Measurements from ENCODE around the gene ADCY2. TPM values are rescaled to one million over a fixed set of nuclear protein-coding genes. Genes with fewer than 3 reads are reported as not detected.

ADCY2 gene
- polyA plus RNA-seq, 1 donor (not counting 4 experiments of a cell fraction or from before 2014, with no cell fraction given), result 0.13 TPM

- no peak for FAIRE-seq
- H3K79me2 ChIP-seq (ENCODE audit: control insufficient read depth, insufficient read depth, low read length), result no peaks in the 10 kb centered on the region
- H3K9ac ChIP-seq (ENCODE audit: control insufficient read depth, extremely low read depth, insufficient read depth, low read length), result no peak overlapping the region
- no peak overlapping the region for H3K4me3 ChIP-seq (ENCODE audit: control insufficient read depth in 2 of 3, extremely low read depth in 1 of 3, insufficient read depth in 2 of 3, low read depth in 1 of 3, low read length in 3 of 3)
- TF ChIP-seq EZH2 (IDR thresholded peaks at IDR 0.05; ENCODE audit: low read length) (no peak), CTCF (optimal IDR thresholded peaks at IDR 0.05 in 1 of 3, IDR thresholded peaks at IDR 0.05 in 1 of 3, conservative IDR thresholded peaks at IDR 0.05 in 1 of 3; ENCODE audit: extremely low read depth in 1 of 3, insufficient read depth in 2 of 3, low read length in 3 of 3) (no peak)
- H3K27ac ChIP-seq (ENCODE audit: control insufficient read depth, insufficient read depth, low read length), result no peak overlapping the region
- no peaks in the 10 kb centered on the region for H3K27me3 ChIP-seq (ENCODE audit: control insufficient read depth, extremely low read depth, insufficient read depth, low read length)
- no peaks in the 10 kb centered on the region for H3K9me1 ChIP-seq (ENCODE audit: control insufficient read depth, extremely low read depth, insufficient read depth, low read length)
- H3K36me3 ChIP-seq (ENCODE audit: control insufficient read depth in 2 of 2, extremely low read depth in 1 of 2, insufficient read depth in 2 of 2, low read length in 2 of 2), result no peaks in the 10 kb centered on the region
- H3K4me1 ChIP-seq (ENCODE audit: control insufficient read depth, extremely low read depth, insufficient read depth, low read length), result no peaks in the 10 kb centered on the region
- no peak overlapping the region for H2AFZ ChIP-seq (ENCODE audit: control insufficient read depth, low read length)
- dilution Hi-C loops (cut with MboI; ENCODE audit: extremely low pct_ligation_motif_present, low sequenced_read_pairs), result no loop called here
- no peak for DNase-seq (ENCODE audit: low read depth, low spot score)
- no peaks in the 10 kb centered on the region for H4K20me1 ChIP-seq (ENCODE audit: control insufficient read depth, extremely low read depth, insufficient read depth, low read length)
- H3K9me3 ChIP-seq (ENCODE audit: control insufficient read depth, low read depth, low read length), result no peaks in the 10 kb centered on the region
- no peak overlapping the region for H3K4me2 ChIP-seq (ENCODE audit: control insufficient read depth, extremely low read depth, insufficient read depth, low read depth, low read length)
Measured at GRCh38 chr5:7801891-7802614, 406.1 kb downstream of the ADCY2 start.

- TF ChIP-seq CTCF (optimal IDR thresholded peaks at IDR 0.05 in 1 of 3, IDR thresholded peaks at IDR 0.05 in 1 of 3, conservative IDR thresholded peaks at IDR 0.05 in 1 of 3; ENCODE audit: extremely low read depth in 1 of 3, insufficient read depth in 2 of 3, low read length in 3 of 3) (no peak), EZH2 (IDR thresholded peaks at IDR 0.05; ENCODE audit: low read length) (no peak)
- no peaks in the 10 kb centered on the region for H3K27me3 ChIP-seq (ENCODE audit: control insufficient read depth, extremely low read depth, insufficient read depth, low read length)
- no peak overlapping the region for H3K9ac ChIP-seq (ENCODE audit: control insufficient read depth, extremely low read depth, insufficient read depth, low read length)
- no peak overlapping the region for H2AFZ ChIP-seq (ENCODE audit: control insufficient read depth, low read length)
- dilution Hi-C loops (cut with MboI; ENCODE audit: extremely low pct_ligation_motif_present, low sequenced_read_pairs), result no loop called here
- H3K9me1 ChIP-seq (ENCODE audit: control insufficient read depth, extremely low read depth, insufficient read depth, low read length), result no peaks in the 10 kb centered on the region
- no peak overlapping the region for H3K4me2 ChIP-seq (ENCODE audit: control insufficient read depth, extremely low read depth, insufficient read depth, low read depth, low read length)
- no peak overlapping the region for H3K4me3 ChIP-seq (ENCODE audit: control insufficient read depth in 2 of 3, extremely low read depth in 1 of 3, insufficient read depth in 2 of 3, low read depth in 1 of 3, low read length in 3 of 3)
- H3K9me3 ChIP-seq (ENCODE audit: control insufficient read depth, low read depth, low read length), result no peaks in the 10 kb centered on the region
- no peaks in the 10 kb centered on the region for H3K36me3 ChIP-seq (ENCODE audit: control insufficient read depth in 2 of 2, extremely low read depth in 1 of 2, insufficient read depth in 2 of 2, low read length in 2 of 2)
- DNase-seq (ENCODE audit: low read depth, low spot score) (no peak), FAIRE-seq (no peak)
- no peaks in the 10 kb centered on the region for H3K79me2 ChIP-seq (ENCODE audit: control insufficient read depth, insufficient read depth, low read length)
- H3K27ac ChIP-seq (ENCODE audit: control insufficient read depth, insufficient read depth, low read length), result no peak overlapping the region
- no peaks in the 10 kb centered on the region for H3K4me1 ChIP-seq (ENCODE audit: control insufficient read depth, extremely low read depth, insufficient read depth, low read length)
- no peaks in the 10 kb centered on the region for H4K20me1 ChIP-seq (ENCODE audit: control insufficient read depth, extremely low read depth, insufficient read depth, low read length)
Measured at GRCh38 chr5:7802855-7803254, 406.9 kb downstream of the ADCY2 start.

All from keratinocyte (primary cell).